ENCODE measurements around the gene ZNF525. TPM values are rescaled to one million over a fixed set of nuclear protein-coding genes. Genes with fewer than 3 reads are reported as not detected.

Gene ZNF525
- total and polyA plus RNA-seq, 2 of the 13 experiments (the other 11 are each of a cell fraction or from before 2014, with no cell fraction given): 3.4 to 8.7 TPM

- no peak for TF ChIP-seq SKIL (CRISPR knock-in tag; IDR thresholded peaks at IDR 0.05; ENCODE audit: borderline replicate concordance)
- TF ChIP-seq ATAD3A (CRISPR knock-in tag; IDR thresholded peaks at IDR 0.05): no peak
- TF ChIP-seq GLI4 (CRISPR knock-in tag; IDR thresholded peaks at IDR 0.05; ENCODE audit: borderline replicate concordance): no peak
- TF ChIP-seq FOXO4 (CRISPR knock-in tag; conservative IDR thresholded peaks at IDR 0.05): no peak
Measured at GRCh38 chr19:53389571-53389970, 24.1 kb downstream of the ZNF525 start (continued).

- no peak overlapping the region for H3K27ac ChIP-seq (ENCODE audit: extremely low read length, insufficient read depth, low read length)
- in situ Hi-C loops (cut with HindIII; ENCODE audit: extremely low pct_ligation_motif_present, low pct_unique_long_range_greater_than_20kb) (no loop called here), intact Hi-C loops (cut with micrococcal nuclease; ENCODE audit: unreplicated experiment) (no loop called here)
- H3K9me3 ChIP-seq (ENCODE audit: low read length): peaks cover 12% of the 10 kb centered on the region; the same call in 1 of the 2 replicates
- no peaks in the 10 kb centered on the region for H3K36me3 ChIP-seq (replicated peaks in 1 of 2; ENCODE audit: control insufficient read depth in 1 of 2, insufficient read depth in 2 of 2, low read length in 2 of 2)
- peaks cover 15% of the 10 kb centered on the region; the same call in 1 of the 2 replicates for H3K4me1 ChIP-seq (ENCODE audit: insufficient read depth, low read length)
- no peaks in the 10 kb centered on the region for H4K20me1 ChIP-seq (ENCODE audit: insufficient read depth, low read length)
- H3K4me3 ChIP-seq (replicated peaks in 1 of 3; ENCODE audit: insufficient read depth in 1 of 3, low read depth in 2 of 3, low read length in 3 of 3): no peak overlapping the region
- DNase-seq (ENCODE audit: low spot score) (no peak), ATAC-seq (no peak), FAIRE-seq (no peak)
- no peaks in the 10 kb centered on the region for H3K79me2 ChIP-seq (ENCODE audit: insufficient read depth, low read length)
- POLR2A ChIA-PET: no interaction called here
- CTCF ChIA-PET (ENCODE audit: low intra/inter-chr PET ratio, low total read pairs): no interaction called here
- H2AFZ ChIP-seq (ENCODE audit: low read length): no peak overlapping the region
- no peak overlapping the region for H3K4me2 ChIP-seq (ENCODE audit: low read depth, low read length)
- BruUV-seq (replicated peaks): no TSS peak
- no peak overlapping the region for H3K9ac ChIP-seq (ENCODE audit: insufficient read depth, low read depth, low read length)
- no peak for TF ChIP-seq ZNF263 (CRISPR knock-in tag; IDR thresholded peaks at IDR 0.05)
- no peak for TF ChIP-seq TEAD3 (CRISPR knock-in tag; optimal IDR thresholded peaks at IDR 0.05; ENCODE audit: borderline replicate concordance)
- 78% methylated on average over 22 of the region's 22 CpGs for WGBS (ENCODE audit: low lambda C conversion rate)
- no peaks in the 10 kb centered on the region for H3K27me3 ChIP-seq (ENCODE audit: control insufficient read depth in 1 of 2, insufficient read depth in 2 of 2, low read length in 2 of 2)
Measured at GRCh38 chr19:53389978-53390377, 24.5 kb downstream of the ZNF525 start.

Measured in HepG2 (cell line).